HG02763 (cell line): Measurements from ENCODE around the gene EFCC1.

Experiments
- ATAC-seq: cut with Tn5 transposase; IDR thresholded peaks from one replicate; pipeline ENCODE4 v1.9.1; 2021; ENCODE audit warnings: mild to moderate bottlenecking, moderate library complexity; ENCODE audit not compliant: unreplicated experiment

Gene EFCC1

DNA sequence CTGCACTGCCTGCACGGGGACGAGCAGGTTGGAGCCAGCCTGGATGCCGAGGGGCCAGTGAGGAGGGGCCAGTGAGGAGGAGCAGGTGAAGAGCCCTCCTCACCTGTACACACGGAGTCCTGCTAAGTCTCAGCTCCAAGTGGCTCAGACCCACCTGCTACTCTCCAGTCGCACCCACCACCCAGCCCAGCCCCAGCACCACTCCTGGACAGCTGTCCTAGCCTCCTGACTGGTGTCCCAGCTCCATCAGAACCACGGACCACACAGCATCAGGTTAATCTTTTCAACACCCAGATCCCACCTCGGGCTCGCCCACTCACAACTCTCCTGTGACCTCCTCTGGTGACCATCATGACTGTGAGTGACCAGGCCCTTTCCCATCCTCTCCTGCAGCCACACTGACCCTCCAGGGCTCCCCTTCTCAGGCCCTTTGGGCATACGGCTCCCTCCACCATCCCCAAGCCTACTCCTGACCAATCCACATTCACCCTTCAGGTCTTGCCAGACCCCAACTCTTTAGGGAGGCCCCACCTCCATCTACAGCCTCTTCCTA, 13.8 kb downstream of the EFCC1 start:
- ATAC-seq, result no peak

GRCh38 chr3:129015388-129016105, 14.4 kb downstream of the EFCC1 start:
- ATAC-seq, result no peak

DNA sequence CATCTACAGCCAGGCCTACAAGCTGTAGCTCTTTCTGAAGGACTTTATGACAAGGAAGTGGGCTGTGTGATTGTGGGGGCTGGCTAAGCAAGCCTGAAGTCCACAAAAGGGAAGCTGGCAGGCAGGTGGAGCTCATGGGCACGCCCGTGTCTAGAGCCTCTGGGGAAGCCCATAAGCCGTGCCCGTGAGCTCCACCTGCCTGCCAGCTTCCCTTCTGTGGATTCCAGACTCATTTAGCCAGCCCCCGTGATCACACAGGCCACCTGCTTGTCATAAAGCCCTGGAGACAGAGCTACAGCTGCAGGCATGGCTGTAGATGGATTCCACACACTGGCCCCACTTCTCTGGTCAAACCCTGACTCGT, 15.2 kb downstream of the EFCC1 start:
- no peak for ATAC-seq

DNA sequence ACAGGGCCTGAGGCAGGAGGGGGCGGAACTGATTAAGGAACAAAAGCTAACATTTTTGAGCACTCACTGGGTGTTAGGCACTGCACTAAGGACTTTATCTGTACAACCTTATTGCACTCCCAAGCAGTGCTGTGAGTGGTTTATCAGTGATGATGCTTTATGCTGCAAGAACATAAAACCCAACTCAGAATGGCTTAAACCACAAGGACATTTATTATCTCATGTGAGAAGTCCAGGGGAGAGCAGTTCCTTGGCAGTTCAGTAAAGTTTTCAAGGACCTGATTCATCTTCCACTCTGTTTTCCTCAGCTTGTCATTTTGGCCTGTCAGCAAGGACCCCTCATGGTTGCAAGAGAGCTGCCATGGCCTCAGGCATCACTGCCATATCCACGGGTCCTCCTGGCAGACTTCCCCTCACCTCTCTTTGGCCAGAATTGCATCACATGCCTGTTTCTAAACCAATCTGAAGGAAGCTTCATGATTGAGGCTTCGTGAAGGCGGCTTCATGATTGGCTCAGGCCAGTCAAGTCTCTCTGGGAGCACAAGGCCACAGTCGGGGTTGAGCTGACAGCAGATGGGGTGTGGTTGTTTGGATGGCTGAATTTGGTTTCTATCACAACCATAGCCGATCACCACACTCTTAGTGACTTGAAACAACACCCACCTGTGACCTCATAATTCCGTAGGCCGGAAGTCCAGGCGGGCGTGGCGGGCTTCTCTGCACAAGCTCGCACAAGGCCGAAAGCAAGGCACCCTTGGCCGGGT, 15.8 kb downstream of the EFCC1 start:
- peak; percentile 44 for ATAC-seq

GRCh38 chr3:129017484-129017899, 16.4 kb downstream of the EFCC1 start:
- peak; percentile 12 for ATAC-seq

- no peak for ATAC-seq
Observed at GRCh38 chr3:129018271-129018670, 17.2 kb downstream of the EFCC1 start.

DNA sequence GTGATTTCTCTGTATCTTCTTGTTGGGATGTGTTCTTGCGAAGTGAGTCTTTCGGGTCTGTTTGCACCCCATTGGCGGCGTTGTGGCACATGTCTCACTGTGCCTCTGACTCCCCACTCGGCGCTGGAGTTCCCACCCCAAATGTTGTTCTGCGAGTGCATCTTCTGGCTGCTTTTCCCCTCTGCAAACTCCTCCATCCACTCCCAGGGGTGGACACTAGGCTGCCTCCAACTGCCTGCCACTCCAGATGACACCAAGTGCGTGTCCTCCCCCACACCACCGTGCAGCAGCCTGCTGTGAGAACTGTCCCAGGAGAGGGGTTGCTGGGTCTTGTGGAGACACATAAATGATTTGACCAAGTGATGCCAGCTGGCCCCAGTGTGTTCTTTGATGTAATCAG, 17.6 kb downstream of the EFCC1 start:
- ATAC-seq, result no peak

- ATAC-seq, result no peak
Observed at GRCh38 chr3:129019266-129019665, 18.2 kb downstream of the EFCC1 start.

GRCh38 chr3:129020691-129021090, 19.6 kb downstream of the EFCC1 start:
- ATAC-seq, result no peak

DNA sequence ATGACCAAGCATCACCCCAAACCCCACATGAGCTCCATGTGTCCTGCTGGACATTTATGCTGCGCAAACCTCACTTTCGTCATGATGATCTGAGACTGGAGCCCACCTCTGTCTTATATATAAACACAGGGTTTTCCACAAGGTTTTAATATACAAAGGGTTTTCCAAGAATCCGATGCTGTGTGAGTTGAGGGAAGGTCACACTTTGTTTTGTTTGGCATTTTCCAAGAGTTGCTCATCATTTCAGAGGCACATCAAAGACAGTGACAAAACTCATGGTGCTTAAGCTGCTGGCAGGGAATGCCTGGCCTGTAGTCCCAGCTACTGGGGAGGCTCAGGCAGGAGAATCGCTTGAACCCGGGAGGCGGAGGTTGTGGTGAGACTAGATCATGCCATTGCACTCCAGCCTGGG, 20.0 kb downstream of the EFCC1 start:
- ATAC-seq, result no peak

DNA sequence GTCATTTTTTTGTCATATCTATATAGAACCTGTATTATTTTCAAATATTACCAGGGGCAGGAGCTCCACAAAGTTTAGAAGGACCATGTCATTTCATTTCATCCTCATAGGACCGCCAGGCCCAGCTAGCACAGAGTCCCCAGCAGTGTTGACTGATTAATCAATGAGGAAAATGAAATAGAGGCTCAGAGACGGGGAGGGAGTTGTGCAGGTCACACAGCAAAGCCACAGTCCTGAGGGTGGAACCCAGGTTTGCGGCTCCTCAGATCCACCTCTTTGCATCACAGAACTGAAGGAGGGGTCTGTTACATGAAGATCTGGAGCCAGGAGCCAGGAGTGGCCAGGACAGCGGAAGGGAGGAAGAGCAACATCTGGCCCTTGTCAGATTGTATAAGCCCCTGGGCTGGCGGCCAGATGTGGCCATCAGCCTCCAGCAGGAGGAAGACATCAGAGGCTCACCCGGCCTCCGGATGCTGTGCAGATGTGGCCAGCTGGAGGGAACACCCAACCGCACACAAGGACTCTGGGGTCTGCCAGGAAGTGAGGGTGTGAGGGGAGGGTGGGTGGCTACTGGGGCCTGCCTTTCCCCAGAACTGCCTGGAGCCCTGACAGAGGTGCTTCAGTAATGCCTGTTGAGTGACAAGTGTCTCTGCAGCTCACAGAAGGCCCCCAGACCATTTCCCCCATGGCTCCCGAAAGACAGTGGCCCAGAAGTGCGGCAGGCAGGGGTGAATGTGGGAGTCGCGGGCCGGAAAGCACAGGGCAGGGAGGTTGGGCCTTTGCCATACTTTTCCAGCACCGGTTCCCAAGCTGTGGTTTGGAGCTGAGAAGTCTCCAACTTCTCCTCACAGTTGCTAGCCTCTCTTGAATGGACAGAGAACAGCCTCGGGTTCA, 21.3 kb downstream of the EFCC1 start:
- ATAC-seq, result no peak

DNA sequence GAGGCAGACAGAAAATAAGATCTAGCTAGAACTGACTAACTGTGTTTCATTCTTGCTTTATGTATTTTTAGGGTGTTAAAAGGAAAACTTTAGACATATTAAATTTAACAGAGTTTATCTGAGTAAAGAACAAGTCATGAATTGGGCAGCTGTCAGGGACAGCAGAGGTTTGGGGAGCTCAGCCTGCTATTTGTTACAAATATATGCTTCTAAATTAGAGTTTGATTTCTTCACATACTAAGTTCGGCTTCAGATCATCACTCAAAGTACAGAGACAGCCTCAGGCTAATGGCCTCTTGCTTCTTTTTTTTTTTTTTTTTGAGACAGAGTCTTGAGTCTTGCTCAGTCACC, 21.9 kb downstream of the EFCC1 start:
- ATAC-seq, result no peak

DNA sequence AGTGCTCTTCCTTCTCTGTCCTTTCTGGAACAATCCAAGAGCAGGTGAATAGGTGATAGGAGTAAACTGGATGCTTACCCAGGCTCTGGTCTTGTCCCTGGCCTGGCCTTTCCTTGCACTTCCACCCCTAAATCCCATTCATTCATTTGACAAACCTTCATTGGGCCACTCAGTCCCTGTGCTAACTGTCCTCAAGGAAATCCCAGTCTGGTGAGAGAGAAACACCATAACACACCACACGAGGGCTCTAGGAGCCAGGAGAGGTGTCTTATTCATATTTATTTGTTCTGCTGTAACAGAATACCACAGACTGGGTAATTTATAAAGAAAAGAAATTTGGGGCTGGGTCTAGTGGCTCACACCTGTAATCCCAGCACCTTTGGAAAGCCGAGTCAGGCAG, 22.8 kb downstream of the EFCC1 start:
- no peak for ATAC-seq

- no peak for ATAC-seq
Observed at GRCh38 chr3:129025108-129025507, 24.0 kb downstream of the EFCC1 start.

GRCh38 chr3:129025691-129026435, 24.8 kb downstream of the EFCC1 start:
- no peak for ATAC-seq

DNA sequence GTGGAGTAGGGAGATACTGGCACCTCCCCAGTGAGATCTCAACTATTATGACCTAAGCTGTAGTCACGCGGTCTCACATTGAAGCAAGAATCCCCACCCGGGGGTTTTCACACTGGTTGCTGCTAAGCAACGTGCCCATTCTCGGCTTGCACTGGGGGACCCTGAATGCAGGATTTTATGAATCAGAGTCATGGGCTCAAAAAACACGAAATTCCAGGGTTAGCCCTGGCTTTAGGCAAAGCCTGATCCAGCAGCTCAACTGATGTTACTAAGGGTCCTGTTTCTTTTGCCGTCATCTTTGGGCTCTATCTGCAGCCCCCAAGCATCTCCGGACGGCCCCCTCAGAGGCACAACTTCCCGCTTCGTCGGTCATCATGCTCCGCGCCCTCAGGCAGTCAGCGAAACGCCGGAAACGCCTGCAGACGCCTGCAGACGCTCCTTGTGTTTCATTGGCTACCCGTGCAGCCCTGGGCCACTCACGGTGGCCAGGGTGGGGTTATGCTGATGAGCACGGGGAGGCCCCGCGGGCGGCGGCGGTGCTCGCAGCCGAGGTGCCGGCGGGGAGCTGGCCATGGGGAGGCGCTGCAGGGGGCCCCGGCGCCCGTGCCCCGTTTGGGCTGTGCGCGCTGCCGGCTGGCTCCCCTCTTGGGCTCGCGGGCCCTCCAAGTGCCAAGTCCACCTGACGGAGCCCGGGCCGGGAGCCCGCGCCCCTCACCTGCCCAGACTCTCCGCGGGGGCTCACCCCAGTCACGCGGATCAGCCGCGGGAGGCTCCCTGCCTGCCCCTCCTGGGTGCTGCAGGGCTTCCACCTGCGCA, 25.8 kb downstream of the EFCC1 start:
- peak; percentile 98 for ATAC-seq

GRCh38 chr3:129027544-129027880, 26.4 kb downstream of the EFCC1 start:
- no peak for ATAC-seq

DNA sequence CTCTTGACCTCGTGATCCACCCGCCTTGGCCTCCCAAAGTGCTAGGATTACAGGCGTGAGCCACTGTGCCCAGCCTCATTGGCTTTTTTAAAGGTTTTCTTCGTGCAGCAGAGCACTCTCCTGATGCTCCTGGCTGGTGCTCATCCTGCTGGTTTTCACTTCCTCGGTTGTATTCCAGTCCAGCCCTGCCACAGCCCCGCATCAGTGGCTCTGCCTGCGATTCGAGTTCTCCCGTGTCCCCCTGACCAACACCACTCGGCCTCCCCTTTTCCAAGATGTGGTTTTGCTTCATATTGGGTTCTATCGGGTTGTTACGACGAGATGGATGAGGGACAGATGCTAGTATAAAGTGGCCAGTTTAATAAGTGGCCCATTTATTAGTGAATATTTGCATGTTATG, 27.8 kb downstream of the EFCC1 start:
- no peak for ATAC-seq

- no peak for ATAC-seq
Observed at GRCh38 chr3:129030611-129031010, 29.5 kb downstream of the EFCC1 start.
